NCI-H2081 treated with DMSO at 0.1 percent for 48 hours (cell line): ENCODE data around the gene SMIM45.

Experiments
- DNase-seq: peaks from one replicate; lab custom pipeline; 2025; lab: John Stamatoyannopoulos, UW

Gene SMIM45

GRCh38 chr22:42001121-42001520, 49.2 kb downstream of the SMIM45 start:
- DNase-seq, result no peak

- DNase-seq, result no peak
Observed at GRCh38 chr22:42001706-42002105, 49.8 kb downstream of the SMIM45 start.

GRCh38 chr22:42007922-42008321, 56.0 kb downstream of the SMIM45 start:
- no peak for DNase-seq
